Breast epithelium (tissue), 4 donors: Measurements from ENCODE around the gene GNG14. TPM values are rescaled to one million over a fixed set of nuclear protein-coding genes. Genes with fewer than 3 reads are reported as not detected.
"Not testable (repeated sequence)": the region's sequence is repeated elsewhere in the genome, so short reads cannot be mapped to it uniquely, and the experiment has no call there.

ENCODE experiments used
- DNase-seq, 2 donors: peaks; one replicate each; pipeline ENCODE4 v3.0.0-alpha.2; 2019; ENCODE audit warnings: low spot score in 2 of 2
- H3K27ac ChIP-seq, 2 donors: fragments of 200-600 bp; sonication (generic) in 1 of 2; one replicate each; pipeline ENCODE4 v1.5.1; 2016 to 2019; ENCODE audit warnings: mild to moderate bottlenecking in 1 of 2
- H3K27me3 ChIP-seq, 2 donors: fragments of 200-600 bp; sonication (generic) in 1 of 2; one replicate each; pipeline versions ENCODE4 v1.5.1 to v1.6.0; 2017 to 2019; ENCODE audit warnings: control low read depth in 1 of 2, mild to moderate bottlenecking in 1 of 2
- H3K36me3 ChIP-seq: fragments of 200-600 bp; one replicate; pipeline ENCODE4 v1.5.1; 2019
- H3K4me1 ChIP-seq, 2 donors: fragments of 200-600 bp; sonication (generic); one replicate each; pipeline ENCODE4 v1.5.1; 2016 to 2019; ENCODE audit warnings: control low read depth in 1 of 2
- H3K4me3 ChIP-seq, 3 donors: fragments of 200-600 bp; sonication (generic); 1 replicate in 2 of 3; 2 replicates in 1 of 3; pipeline ENCODE4 v1.5.1; 2016 to 2019; ENCODE audit warnings: mild to moderate bottlenecking in 3 of 3, moderate library complexity in 2 of 3
- H3K9me3 ChIP-seq, 2 donors: fragments of 200-600 bp; sonication (generic) in 1 of 2; one replicate each; pipeline ENCODE4 v1.5.1; 2016 to 2019; ENCODE audit warnings: control low read depth in 1 of 2
- POLR2A ChIP-seq: fragments of 450-650 bp; IDR thresholded peaks from one replicate; pipeline ENCODE4 v1.6.1; 2016; ENCODE audit warnings: antibody characterized with exemption, mild to moderate bottlenecking, moderate library complexity
- POLR2AphosphoS5 ChIP-seq, 3 donors: sonication (generic); formaldehyde crosslinking; IDR thresholded peaks; one replicate each; pipeline ENCODE4 v1.6.1; 2017; ENCODE audit warnings: antibody characterized with exemption in 3 of 3
- intact Hi-C: fragments of 100-400 bp; cut with DNase I; formaldehyde crosslinking; loops from one replicate; pipeline ENCODE4 v1.15.1; 2023; ENCODE audit warnings: low total_unique reads
- total RNA-seq, 3 donors: library from RNA; depleted of rRNA; stranded (reverse); fragments of >200 nt; gene quantifications; one replicate each; pipeline ENCODE4 v1.1.0, GENCODE V29; 2016
- TF ChIP-seq, protein P1 (sequence below), 3 donors: fragments of 450-650 bp; IDR thresholded peaks; one replicate each; pipeline ENCODE4 v1.5.1; 2016 to 2017; ENCODE audit warnings: antibody characterized with exemption in 3 of 3, mild to moderate bottlenecking in 3 of 3, moderate library complexity in 3 of 3

Gene GNG14
- total RNA-seq, 3 donors from 2014 or later = not detected

DNA sequence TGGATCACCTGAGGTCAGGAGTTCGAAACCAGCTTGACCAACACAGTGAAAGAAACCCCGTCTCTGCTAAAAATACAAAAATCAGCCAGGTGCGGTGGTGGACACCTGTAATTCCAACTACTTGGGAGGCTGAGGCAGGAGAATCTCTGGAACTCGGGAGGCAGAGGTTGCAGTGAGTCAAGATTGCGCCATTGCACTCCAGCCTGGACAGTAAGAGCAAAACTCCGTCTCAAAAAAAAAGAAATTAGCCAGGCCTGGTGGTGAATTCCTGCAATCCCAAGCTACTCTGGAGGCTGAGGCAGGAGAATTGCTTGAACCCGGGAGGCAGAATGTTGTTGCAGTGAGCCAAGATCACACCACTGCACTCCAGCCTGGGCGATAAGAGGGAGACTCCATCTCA is 20.8 kb downstream of the GNG14 start:
- intact Hi-C loops = no loop called here
- TF ChIP-seq POLR2A (no peak), POLR2AphosphoS5 (IDR thresholded peaks at IDR 0.05) (no peak)
- TF ChIP-seq, protein P1, sequence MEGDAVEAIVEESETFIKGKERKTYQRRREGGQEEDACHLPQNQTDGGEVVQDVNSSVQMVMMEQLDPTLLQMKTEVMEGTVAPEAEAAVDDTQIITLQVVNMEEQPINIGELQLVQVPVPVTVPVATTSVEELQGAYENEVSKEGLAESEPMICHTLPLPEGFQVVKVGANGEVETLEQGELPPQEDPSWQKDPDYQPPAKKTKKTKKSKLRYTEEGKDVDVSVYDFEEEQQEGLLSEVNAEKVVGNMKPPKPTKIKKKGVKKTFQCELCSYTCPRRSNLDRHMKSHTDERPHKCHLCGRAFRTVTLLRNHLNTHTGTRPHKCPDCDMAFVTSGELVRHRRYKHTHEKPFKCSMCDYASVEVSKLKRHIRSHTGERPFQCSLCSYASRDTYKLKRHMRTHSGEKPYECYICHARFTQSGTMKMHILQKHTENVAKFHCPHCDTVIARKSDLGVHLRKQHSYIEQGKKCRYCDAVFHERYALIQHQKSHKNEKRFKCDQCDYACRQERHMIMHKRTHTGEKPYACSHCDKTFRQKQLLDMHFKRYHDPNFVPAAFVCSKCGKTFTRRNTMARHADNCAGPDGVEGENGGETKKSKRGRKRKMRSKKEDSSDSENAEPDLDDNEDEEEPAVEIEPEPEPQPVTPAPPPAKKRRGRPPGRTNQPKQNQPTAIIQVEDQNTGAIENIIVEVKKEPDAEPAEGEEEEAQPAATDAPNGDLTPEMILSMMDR (IDR thresholded peaks at IDR 0.05) = no peak
- no peaks in the 10 kb centered on the region for H3K27me3 ChIP-seq
- H3K4me3 ChIP-seq = no peak overlapping the region
- H3K9me3 ChIP-seq = no peaks in the 10 kb centered on the region
- H3K4me1 ChIP-seq = no peaks in the 10 kb centered on the region
- DNase-seq = no peak
- peaks cover 18% of the 10 kb centered on the region for H3K36me3 ChIP-seq
- H3K27ac ChIP-seq = no peak overlapping the region

DNA sequence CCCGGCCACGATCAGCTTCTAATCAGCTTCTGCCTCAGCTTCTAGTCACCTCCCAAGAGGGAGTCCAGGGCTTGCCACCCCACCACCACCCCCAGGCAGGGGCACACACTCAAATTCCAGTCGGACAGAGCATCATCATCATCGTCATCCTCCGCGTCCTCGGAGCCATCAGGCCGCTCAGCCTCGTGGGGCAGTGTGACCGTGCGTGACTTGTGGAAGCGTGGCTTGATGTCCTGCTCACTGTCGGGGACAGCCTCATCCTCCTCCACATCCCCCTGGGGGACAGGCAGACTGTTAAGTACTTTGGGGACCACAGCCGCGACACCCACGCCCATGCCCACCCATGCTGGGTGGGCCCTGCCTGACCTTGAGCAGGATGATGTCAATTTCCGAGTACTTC is 23.4 kb downstream of the GNG14 start:
- Histone ChIP-seq H3K27me3 (no peaks in the 10 kb centered on the region), H3K36me3 (peaks cover 20% of the 10 kb centered on the region), H3K4me1 (no peaks in the 10 kb centered on the region), H3K9me3 (no peaks in the 10 kb centered on the region), H3K4me3 (no peak overlapping the region), H3K27ac (no peak overlapping the region)
- TF ChIP-seq, protein P1 (IDR thresholded peaks at IDR 0.05) = no peak
- TF ChIP-seq POLR2AphosphoS5 (IDR thresholded peaks at IDR 0.05) (no peak), POLR2A (no peak)
- intact Hi-C loops = no loop called here
- no peak for DNase-seq

DNA sequence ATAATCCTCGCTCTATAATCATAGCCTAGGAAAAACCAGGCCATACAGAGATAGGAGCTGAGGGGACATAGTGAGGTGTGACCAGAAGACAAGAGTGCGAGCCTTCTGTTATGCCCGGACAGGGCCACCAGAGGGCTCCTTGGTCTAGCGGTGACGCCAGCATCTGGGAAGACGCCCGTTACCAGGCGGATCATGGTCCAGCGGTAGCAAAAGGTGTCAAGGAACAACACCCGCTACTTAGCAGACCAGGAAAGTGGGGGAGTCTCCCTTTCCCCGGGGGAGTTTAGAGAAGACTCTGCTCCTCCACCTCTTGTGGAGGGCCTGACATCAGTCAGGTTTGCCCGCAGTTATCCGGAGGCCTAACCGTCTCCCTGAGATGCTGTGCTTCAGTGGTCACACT is 24.3 kb downstream of the GNG14 start:
- H3K36me3 ChIP-seq = peaks cover 14% of the 10 kb centered on the region
- H3K27ac ChIP-seq, H3K27me3 ChIP-seq, intact Hi-C loops, DNase-seq, H3K9me3 ChIP-seq, H3K4me3 ChIP-seq, H3K4me1 ChIP-seq: not testable (repeated sequence)
- TF ChIP-seq, protein P1 (IDR thresholded peaks at IDR 0.05) = peak in 1 of 3 donors; percentile 26

DNA sequence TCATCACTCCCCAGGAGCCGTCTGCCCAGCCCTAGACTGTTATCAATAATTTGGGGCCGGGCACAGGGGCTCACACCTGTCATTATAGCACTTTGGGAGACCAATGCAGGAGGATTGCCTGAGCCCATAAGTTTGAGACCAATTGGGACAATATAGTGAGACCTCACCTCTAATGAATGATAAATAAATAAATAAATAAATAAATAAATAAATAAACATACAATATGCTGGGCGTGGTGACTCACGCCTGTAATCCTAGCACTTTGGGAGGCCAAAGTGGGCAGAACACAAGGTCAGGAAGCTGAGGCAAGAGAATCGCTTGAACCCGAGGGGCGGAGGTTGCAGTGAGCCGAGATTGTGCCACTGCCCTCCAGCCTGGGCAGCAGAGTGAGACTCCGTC is 25.5 kb downstream of the GNG14 start:
- H3K27ac ChIP-seq, intact Hi-C loops, DNase-seq, H3K4me3 ChIP-seq, H3K9me3 ChIP-seq, H3K4me1 ChIP-seq, H3K27me3 ChIP-seq: not testable (repeated sequence)
- peaks cover 14% of the 10 kb centered on the region for H3K36me3 ChIP-seq

DNA sequence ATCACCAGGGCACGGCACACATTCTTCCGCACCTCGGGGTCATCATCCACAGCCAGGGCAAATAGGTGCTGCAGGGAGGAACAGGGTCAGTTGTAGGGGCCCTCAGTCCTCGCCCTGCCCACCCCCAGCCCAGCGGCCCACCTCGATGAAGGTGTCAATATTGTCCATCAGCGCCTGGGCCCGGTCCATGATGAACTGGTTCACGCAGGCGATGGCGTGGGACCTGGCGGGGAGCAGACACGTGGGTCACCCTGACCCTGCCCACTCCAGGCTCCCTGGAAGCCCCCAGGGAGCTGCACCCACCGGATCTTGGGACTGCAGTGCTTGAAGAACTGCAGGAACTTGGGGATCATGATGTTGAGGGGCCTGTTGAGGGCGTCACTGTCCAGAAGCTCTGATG is 27.3 kb downstream of the GNG14 start:
- no peak overlapping the region for H3K27ac ChIP-seq
- H3K27me3 ChIP-seq = no peaks in the 10 kb centered on the region
- peaks cover 14% of the 10 kb centered on the region for H3K36me3 ChIP-seq
- TF ChIP-seq, protein P1 (IDR thresholded peaks at IDR 0.05) = no peak
- no peak for TF ChIP-seq POLR2A
- no peak for TF ChIP-seq POLR2AphosphoS5 (IDR thresholded peaks at IDR 0.05)
- H3K4me1 ChIP-seq = no peaks in the 10 kb centered on the region
- no peak overlapping the region for H3K4me3 ChIP-seq
- DNase-seq = no peak
- no peaks in the 10 kb centered on the region for H3K9me3 ChIP-seq
- intact Hi-C loops = no loop called here

DNA sequence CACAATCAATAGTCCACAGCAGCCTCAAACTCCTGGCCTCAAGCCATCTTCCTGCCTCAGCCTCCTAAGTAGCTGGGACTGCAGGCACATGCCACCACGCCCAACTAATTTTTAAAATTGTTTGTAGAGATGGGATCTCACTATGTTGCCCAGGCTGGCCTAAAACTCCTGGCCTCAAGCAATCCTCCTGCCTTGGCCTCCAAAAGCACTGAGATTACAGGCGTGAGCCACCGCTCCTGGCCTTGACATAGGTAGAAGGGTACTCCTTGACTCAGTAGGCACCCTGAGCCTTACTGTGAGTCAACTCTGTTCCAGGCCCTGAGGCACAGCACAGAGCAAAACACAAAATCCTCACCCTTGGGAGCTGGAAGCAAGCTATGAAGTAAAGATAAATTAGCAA is 28.1 kb downstream of the GNG14 start:
- H3K36me3 ChIP-seq = peaks cover 14% of the 10 kb centered on the region
- H3K4me1 ChIP-seq = no peaks in the 10 kb centered on the region
- no peaks in the 10 kb centered on the region for H3K27me3 ChIP-seq
- no peak for TF ChIP-seq POLR2AphosphoS5 (IDR thresholded peaks at IDR 0.05)
- TF ChIP-seq, protein P1 (IDR thresholded peaks at IDR 0.05) = no peak
- no peak for TF ChIP-seq POLR2A
- no peaks in the 10 kb centered on the region for H3K9me3 ChIP-seq
- no peak for DNase-seq
- H3K27ac ChIP-seq = no peak overlapping the region
- intact Hi-C loops = no loop called here
- no peak overlapping the region for H3K4me3 ChIP-seq
